Superior temporal gyrus (tissue), 1 donor: Measurements from ENCODE around the gene ZNF71.

Source experiments
- DNase-seq: peaks from one replicate; pipeline ENCODE4 v3.0.0-alpha.2; 2016; ENCODE audit errors: extremely low spot score

The ZNF71 gene

DNA sequence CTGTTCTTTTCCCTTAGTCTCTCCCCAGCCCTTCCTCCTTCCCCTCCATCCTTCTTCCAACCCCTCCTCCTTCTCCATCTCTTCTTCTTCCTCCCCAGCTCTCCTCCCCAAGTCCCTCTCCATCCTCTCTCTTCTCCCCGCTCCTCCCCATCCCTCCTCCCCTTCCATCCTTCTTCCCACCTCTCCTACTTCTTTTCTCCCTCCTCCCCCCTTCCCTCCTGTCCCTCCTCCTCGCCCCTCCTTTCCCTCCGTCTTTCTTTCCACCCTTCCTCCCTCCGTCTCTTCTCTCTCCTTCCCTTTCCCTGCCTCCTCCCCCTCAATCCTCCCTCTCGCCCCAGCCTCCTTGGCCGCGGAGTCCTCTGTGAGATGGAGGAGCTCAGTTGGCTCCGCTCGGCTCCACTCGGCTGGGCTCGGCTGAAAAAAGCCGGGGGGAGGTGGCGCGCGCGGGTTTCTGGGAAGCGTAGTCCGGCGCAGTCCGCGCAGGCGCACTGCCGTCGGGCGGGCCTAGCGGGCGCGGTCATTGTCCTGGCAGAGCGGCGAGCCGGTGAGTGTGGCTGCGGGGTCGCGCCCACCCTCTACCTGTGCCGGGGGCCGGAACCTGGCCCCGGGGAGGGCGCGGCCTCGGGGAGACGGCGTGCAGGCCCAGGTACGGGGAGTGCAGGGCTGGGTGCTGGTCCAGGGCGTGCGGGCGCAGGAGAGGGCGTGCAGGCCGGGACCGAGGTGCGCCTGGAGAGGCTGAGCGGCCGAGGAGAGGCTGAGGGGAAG lies at the start of gene ZNF71:
Gene ZNF71, plus strand, starts transcription at position 520 of the 765 bp plus-strand sequence. CDS start 6,257 bp downstream, outside the sequence.
- peak; percentile 88 for DNase-seq

DNA sequence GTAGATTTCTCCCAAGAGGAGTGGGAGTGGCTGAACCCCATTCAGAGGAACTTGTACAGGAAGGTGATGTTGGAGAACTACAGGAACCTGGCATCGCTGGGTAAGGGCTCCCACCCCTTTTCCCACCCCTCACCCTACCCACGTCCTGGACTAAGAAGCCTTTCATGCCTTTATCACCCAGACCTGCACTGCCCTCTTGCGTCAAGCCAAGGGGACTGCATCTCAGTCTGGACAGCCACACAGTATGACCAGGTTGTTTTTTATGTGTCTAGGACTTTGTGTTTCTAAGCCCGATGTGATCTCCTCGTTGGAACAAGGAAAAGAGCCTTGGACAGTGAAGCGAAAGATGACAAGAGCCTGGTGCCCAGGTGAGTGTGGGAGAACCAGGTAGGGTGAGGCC lies 47.6 kb upstream of the ZNF71 start:
- DNase-seq: no peak

DNA sequence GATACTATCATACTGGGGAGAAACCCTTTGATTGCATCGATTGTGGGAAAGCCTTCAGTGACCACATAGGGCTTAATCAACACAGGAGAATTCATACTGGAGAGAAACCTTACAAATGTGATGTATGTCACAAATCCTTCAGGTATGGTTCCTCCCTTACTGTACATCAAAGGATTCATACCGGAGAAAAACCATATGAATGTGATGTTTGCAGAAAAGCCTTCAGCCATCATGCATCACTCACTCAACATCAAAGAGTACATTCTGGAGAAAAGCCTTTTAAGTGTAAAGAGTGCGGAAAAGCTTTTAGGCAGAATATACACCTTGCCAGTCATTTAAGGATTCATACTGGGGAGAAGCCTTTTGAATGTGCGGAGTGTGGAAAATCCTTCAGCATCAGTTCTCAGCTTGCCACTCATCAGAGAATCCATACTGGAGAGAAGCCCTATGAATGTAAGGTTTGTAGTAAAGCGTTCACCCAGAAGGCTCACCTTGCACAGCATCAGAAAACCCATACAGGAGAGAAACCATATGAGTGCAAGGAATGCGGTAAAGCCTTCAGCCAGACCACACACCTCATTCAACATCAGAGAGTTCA lies 40.7 kb upstream of the ZNF71 start:
- DNase-seq: no peak

DNA sequence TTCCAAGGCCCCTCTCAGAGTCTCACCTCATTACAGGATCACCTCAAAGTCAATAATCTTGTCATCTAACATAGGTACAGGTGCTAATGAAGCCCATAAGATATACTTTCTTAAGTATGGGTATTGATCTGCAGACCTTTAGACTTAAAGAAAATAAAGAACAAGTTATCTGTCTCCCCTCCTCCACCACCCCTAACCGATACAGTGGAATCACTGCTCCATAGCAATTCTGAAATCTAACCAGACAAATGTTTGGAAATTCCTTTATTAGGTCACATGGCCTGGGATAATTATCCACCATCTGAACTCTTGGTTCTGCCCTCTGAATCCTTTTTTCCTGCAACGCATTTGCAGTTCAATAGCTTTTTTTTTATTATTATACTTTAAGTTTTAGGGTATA lies 32.3 kb upstream of the ZNF71 start:
- no peak for DNase-seq

DNA sequence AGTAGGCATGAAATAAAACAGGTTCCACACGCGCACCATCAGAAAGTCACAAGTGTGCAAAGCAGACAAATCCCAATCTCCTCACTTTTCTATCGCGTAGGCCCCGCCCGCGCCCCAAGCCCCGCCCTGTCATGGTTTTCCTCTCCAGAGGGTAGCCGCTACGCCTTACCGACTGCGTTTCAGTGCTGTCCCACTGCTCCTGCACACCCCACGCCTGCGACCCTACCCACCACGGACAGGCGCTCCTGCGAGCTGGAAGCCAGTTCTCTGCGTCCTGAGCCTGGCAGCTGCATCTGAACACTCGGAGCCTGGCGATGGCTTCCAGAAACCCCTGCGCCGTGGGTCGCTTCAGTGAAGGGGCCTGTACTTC lies 28.2 kb upstream of the ZNF71 start:
- DNase-seq: no peak

DNA sequence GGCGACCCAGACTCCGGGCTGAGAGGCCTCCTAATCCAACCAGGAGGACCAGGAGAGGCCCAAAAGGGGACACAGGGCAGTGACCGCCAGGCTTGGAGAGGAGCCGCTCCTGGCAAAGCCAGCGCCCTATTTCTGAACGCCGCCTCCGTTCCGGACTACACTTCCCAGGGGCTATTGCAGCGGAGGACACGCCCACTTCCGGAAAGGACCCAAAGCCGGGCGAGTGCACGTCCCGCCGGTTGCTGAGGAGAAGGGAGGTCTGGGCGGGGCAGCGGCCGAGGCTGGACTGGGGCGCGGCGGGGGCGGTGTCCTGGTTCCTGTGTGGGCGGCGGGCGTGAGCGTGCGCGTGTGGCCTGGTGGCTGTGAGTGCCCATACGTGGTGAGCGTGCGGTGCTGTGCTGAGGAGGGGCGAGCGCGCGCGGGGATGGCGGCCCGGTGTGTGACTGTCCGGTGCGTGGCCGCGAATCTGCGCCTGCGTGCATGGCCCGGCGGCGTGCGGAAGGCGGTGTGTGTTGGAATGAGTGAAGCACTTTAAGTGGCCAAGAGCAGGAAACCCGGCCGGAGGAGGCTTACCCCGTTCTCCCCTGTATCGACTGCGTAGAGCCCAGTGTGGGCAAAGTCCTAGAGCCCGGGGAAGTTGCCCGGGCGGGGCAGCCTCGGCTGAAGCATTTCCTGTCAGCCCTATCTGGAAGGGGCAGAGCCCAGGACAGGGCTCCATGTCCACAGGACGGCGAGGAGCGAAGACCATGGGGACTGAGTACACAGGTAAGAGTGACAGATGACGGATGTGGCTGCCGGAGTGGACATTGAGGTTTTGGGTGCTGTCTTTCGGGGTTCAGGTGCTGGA lies 27.6 kb upstream of the ZNF71 start, which contains the start of gene ZNF470:
Gene ZNF470, plus strand, starts transcription at position 195 of the 847 bp plus-strand sequence. CDS start 2,844 bp downstream, outside the sequence.
- peak; percentile 94 for DNase-seq

DNA sequence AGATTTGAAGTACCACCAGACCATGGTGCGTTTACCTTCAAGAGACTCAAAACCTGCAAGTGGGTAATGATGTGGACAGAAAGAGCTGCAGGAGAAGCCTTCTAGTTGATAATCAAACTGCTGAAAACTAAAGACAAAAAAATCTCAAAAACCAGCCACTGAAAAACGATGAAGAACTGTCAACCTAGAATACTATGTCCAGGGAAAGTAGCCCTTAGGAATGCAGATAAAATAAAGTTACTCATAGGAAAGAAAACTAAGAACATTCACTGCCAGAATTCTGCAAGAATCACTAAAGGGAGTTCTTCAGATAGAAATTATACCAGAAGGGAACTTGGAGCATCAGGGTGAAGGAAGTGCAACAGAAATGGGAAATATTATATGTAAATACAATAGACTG lies 22.5 kb upstream of the ZNF71 start:
- DNase-seq: no peak

DNA sequence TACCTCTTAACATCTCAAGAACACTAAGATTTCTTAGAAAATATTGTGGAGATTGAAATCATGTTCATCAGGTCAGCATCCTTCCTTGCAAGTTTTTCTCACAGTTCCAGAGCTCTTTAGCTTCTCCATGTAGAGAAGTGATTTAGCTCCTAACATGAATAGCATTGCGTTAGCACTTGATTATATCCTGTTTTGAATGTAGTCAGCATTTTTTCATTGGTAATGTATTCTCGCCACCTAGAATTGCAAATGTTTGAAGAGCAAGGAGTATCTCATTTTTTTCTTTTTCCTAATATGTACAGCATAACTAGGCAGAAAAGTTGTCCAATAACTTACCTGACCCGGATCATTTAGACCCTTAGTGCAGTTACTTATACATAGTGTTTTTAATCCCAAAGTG lies 21.2 kb upstream of the ZNF71 start:
- DNase-seq: no peak

DNA sequence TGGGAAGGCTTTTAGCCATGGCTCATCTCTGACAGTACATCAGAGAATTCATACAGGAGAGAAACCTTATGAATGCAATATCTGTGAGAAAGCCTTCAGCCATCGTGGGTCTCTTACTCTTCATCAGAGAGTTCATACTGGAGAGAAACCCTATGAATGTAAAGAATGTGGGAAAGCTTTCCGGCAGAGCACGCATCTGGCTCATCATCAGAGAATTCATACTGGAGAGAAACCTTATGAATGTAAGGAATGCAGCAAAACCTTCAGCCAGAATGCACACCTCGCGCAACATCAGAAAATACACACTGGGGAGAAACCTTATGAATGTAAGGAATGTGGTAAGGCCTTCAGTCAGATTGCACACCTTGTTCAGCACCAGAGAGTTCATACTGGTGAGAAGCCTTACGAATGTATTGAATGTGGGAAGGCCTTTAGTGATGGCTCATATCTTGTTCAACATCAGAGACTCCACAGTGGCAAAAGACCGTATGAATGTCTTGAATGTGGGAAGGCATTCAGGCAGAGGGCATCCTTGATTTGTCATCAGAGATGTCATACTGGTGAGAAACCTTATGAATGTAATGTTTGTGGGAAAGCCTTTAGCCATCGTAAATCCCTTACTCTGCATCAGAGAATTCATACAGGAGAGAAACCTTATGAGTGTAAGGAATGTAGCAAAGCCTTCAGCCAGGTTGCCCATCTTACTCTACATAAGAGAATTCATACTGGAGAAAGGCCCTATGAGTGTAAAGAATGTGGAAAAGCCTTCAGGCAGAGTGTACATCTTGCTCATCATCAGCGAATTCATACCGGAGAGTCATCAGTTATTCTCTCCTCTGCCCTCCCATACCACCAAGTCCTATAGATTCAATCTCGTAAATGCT lies 17.1 kb upstream of the ZNF71 start:
- no peak for DNase-seq

DNA sequence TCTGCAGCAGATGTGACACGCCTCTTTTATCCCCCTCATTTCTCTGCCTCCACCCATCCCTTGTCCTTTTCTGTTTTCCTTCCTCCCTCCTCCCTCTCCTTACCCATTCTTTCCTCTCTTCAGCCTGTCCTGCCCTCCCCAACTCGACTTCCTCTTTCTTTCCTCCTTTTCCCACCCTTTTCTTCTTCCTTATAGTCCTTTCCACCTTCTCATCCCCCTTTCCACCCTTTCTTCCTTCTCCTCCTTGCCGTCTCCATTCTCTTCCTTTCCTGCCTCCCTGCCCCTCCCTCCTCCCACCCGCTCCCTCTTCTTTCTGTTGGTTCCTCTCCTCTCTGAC lies 688 bp upstream of the ZNF71 start:
- DNase-seq: no peak

DNA sequence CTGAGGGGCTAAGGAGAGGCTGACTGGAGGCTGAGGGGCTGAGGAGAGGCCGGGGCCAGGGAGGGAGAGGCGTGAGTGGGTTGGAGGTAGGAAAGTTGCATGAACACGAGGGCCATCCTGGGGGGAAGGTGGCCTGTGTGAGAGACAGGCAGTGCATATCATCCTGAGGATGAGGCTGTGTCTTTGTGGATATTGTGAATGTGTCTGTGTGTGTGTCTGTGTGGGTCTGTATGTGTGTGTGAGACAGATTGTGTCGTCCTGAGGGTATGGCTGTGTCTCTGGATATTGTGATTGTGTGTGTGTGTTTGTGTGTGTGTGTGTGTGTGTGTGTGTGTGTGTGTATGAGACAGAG lies 422 bp downstream of the ZNF71 start:
- DNase-seq: no peak

DNA sequence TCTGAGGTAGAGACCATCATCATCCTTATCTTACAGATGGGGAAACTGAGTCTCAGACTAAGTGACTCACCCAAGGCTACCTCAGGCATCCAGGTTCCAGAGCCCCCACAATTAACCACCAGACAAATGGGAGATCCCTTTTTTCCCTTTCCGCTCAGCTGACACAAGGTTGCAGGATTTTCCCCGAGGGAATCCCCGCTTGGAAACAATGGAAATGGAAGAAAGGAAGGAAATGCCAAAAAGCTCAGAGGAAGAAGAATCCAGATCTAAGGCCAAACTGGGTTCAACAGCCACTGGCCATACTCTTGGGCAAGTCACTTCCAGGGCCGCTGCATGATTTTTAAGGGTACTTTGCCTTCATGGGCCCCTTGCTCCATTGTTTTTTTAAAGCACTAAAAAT lies 1.6 kb downstream of the ZNF71 start:
- no peak for DNase-seq

DNA sequence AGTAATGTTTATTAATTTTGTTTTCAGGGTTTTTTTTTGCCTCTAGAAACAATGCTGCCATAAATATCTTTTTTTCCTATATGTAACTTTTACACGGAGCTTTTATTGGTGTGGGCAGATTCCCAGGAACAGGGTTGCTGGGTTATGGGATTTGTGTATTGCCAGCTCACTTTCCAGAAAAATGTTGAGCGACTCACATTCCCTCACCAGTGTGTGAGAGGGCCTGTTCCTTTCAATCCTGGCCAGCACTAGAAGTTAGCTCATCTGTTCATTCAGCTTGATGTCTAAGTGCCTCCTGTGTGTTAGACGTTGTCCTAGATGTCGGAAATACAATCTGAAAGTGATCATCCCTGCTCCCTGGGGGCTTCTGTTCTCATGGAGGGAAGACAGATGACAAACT lies 2.6 kb downstream of the ZNF71 start:
- no peak for DNase-seq

DNA sequence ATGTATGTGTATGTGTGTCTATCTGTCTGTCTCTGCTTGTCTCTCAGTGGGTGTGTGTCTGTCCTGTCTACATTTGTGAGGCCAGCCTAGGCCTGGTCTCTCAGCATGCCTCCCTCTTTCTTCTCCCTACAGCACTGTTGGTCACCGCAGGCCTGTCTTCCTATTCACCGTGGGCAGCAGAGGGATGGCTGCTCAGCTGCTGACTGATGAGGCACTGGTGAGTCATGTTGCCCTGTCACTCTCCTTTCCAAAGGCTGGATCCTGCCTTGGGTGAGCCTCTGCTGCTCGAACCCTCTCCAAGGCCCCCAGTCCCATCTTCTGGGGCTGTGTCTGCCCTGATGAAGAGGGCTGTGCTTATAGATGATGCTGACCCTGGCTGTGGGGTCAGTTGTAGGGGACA lies 6.3 kb downstream of the ZNF71 start:
- DNase-seq: no peak

DNA sequence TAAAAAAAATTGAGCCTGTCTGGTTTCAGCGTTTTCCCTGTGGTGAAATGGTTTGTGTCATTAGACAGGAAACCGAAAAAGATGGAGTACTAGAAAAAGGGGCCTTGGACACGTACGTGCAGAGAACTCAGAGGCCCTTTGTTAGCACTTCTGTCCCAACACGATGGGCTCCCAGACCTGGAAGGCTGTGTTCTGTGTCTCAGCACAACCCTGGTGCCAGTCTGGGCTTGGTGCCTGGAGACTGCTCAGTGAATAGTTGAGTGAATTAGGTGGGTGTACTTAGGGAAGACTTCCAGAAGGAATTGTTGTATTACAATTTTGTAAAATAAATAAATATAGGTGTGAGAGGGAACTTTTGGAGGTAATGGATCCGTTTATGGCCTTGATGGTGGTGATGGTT lies 8.7 kb downstream of the ZNF71 start:
- DNase-seq: peak; percentile 22

DNA sequence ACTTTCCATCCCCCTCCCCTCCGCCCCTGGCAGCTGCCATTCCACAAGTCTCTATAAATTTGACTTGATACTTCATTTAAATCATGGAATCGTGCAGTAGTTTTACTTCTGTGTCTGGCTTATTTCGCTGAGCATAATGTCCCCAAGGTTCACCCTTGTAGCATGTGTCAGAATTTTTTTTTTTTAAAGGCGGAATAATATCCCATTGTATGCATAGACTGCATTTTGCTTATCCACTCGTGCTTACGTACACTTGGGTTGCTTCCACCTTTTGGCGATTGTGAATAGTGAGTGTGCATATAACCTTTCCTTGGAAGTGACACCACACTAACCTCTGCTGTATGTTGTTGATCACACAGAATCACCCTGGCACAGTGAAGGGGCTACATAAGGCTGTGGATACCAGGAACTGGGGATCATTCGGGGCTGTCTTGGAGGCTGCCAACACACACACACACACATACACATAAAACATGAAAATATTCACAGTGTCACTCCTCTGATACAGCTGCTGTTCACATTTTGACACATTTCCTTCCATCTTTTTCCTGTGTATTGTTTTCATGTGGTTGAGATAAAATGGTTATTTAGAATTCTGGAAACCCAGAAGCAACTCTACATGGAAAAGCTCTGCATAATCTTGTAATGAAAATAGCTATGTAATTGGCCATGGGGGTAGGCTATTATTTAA lies 13.3 kb downstream of the ZNF71 start:
- no peak for DNase-seq

DNA sequence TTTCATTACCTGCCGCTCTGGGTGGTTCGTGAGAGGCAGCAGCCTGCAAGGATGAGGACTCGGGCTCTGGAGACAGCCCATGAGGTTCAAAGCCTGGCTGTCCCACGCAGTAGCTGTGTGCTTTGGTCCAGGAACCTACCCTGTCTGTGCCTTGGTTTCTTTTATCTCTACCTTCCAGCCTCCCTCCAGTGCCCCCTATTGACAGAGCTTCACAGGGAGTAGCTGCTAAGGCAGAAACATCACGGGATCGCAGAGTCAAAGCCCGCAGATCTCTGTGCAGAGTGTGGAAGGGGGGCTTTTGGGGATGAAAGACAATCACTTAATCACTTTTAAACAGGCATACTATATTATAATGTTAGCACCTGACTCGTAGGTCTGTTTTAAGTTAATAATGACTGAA lies 16.2 kb downstream of the ZNF71 start:
- DNase-seq: no peak

DNA sequence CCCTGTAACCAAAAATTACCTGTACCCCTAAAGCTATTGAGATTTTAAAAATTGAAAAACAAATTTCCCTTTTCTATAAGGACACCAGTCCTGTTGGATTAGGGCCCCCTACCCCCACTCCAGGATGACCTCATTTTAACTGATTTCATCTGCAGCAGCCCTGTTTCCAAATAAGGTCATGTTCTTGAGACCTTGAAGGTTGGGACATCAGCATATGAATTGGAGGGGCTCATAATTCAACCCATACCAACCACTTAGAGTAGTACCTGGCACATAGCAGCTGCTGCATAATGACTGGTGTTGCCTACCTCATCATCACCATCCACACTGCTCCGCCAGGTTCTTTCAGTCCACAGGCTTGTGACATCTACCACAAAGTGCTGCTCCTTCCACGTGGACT lies 17.6 kb downstream of the ZNF71 start:
- no peak for DNase-seq

DNA sequence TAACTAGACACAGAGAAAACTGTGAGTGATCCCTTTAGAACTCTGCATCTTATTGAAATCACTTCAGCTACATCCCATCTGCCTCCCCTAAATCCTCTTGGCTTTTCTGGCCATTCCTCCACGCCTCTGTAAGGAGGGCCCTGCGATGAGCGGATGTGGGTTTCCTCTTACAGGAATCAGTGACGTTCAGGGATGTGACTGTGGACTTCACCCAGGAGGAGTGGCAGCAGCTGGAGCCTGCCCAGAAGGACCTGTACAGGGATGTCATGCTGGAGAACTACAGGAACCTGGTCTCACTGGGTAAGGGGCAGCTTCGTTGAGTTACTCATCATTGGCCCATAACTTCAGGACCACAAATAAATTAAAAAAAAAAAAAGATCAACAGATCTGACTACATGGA lies 18.5 kb downstream of the ZNF71 start:
- no peak for DNase-seq

DNA sequence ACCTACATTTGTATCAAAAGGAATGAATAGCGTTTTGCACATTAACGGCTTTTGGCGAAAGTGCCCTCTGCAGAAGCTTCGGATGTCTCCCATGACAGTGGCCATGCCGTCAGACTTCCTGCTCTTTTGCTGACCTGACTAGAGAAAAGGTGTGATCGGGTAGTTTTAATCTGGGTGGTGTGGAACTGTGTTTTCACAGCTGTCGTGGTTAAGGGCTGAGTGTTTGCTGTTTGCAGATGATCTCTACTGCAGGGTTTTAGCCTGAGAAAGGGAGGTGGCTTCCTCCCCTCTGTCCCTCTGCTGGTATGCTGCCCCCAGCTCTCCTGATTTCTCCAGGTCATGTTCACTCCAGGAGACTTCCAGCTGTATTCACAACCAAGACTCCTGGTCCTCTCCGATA lies 22.4 kb downstream of the ZNF71 start:
- DNase-seq: no peak

DNA sequence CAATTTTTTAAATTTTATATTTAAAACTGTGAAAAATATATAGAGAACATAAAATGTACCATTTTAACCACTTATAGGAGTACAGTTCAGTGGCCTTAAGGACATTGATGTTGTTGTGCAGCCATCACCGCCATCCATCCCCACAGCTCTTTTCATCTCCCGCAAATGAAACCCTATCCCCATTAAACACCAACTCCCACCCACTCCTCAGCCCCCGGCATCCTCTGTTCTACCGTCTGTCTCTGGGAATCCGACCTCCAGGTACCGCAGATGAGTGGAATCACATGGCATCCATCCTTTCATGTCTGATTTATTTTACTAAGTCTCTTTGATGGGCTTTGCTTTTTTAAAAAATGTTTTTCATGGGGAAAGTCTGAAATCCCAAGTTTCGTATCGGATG lies 24.0 kb downstream of the ZNF71 start:
- no peak for DNase-seq
